Caco-2 (cell line): ENCODE results near the gene ADGRB2. TPM values are rescaled to one million over a fixed set of nuclear protein-coding genes. Genes with fewer than 3 reads are reported as not detected.

ENCODE experiments used
- BruUV-seq: library from RNA; stranded (reverse); fragments of 400-500 nt; replicated peaks from 2 replicates; lab custom pipeline; 2021; lab: Mats Ljungman, UMichigan
- CTCF ChIA-PET: fragments of 300-600 bp; sonication (Branson Sonifier 250); formaldehyde crosslinking; loops from one replicate; lab custom pipeline; 2022; ENCODE audit warnings: antibody characterized with exemption; lab: Charles Lee
- POLR2A ChIA-PET: fragments of 300-600 bp; sonication (Branson Sonifier 250); formaldehyde crosslinking; loops from one replicate; lab custom pipeline; 2022; ENCODE audit warnings: antibody characterized with exemption; lab: Charles Lee
- DNase-seq, 2 experiments: peaks; one replicate each; pipeline versions ENCODE4 v3.0.0 to v3.0.0-alpha.2; 2020 to 2022
- H3K27me3 ChIP-seq: replicated peaks from 2 replicates; pipeline ENCODE4 v1.6.0; 2011; ENCODE audit warnings: low read length; ENCODE audit not compliant: control insufficient read depth, insufficient read depth
- H3K36me3 ChIP-seq: 2 replicates; pipeline ENCODE4 v1.5.1; 2011; ENCODE audit warnings: low read length; ENCODE audit not compliant: control insufficient read depth, insufficient read depth
- H3K4me1 ChIP-seq: fragments of 250-450 bp; sonication (Bioruptor Pico); 2 replicates; pipeline ENCODE4 v1.5.1; 2020; ENCODE audit warnings: mild to moderate bottlenecking
- H3K4me3 ChIP-seq: 2 replicates; pipeline ENCODE4 v1.5.1; 2011; ENCODE audit warnings: low read depth, mild to moderate bottlenecking, control low read depth, low read length
- H3K9me3 ChIP-seq: fragments of 250-450 bp; sonication (Bioruptor Pico); 2 replicates; pipeline ENCODE4 v1.5.1; 2020; ENCODE audit warnings: mild to moderate bottlenecking, moderate library complexity
- H3K27ac Mint-ChIP-seq: one replicate; pipeline ENCODE4 v1.8.0; 2022; ENCODE audit warnings: mixed read lengths; ENCODE audit not compliant: unreplicated experiment
- H3K27me3 Mint-ChIP-seq: one replicate; pipeline ENCODE4 v1.8.0; 2022; ENCODE audit warnings: mixed read lengths; ENCODE audit not compliant: insufficient read depth, unreplicated experiment
- H3K36me3 Mint-ChIP-seq: one replicate; pipeline ENCODE4 v1.8.0; 2022; ENCODE audit warnings: mild to moderate bottlenecking, mixed read lengths; ENCODE audit not compliant: insufficient read depth, unreplicated experiment
- H3K4me1 Mint-ChIP-seq: one replicate; pipeline ENCODE4 v1.8.0; 2022; ENCODE audit warnings: low read depth, mixed read lengths; ENCODE audit not compliant: unreplicated experiment
- H3K4me3 Mint-ChIP-seq: one replicate; pipeline ENCODE4 v1.8.0; 2022; ENCODE audit warnings: mild to moderate bottlenecking, moderate library complexity, mixed read lengths; ENCODE audit not compliant: unreplicated experiment
- H3K9me3 Mint-ChIP-seq: one replicate; pipeline ENCODE4 v1.8.0; 2022; ENCODE audit warnings: mixed read lengths; ENCODE audit not compliant: unreplicated experiment
- intact Hi-C: fragments of 100-400 bp; cut with micrococcal nuclease; formaldehyde crosslinking; loops from one replicate; pipeline ENCODE4 v1.10.0; 2022; ENCODE audit not compliant: unreplicated experiment
- total RNA-seq: library from RNA; stranded (reverse); gene quantifications from 2 replicates; pipeline ENCODE4 v1.2.3, GENCODE V29; 2022
- TF ChIP-seq, protein P1 (sequence below), 2 experiments: fragments of 200-600 bp in 1 of 2; IDR thresholded peaks; 1 replicate in 1 of 2; 2 replicates in 1 of 2; pipeline versions ENCODE4 v1.5.1 to v1.8.0; 2011 to 2022; ENCODE audit warnings: antibody characterized with exemption in 1 of 2, control low read depth in 1 of 2, inconsistent platforms in 1 of 2, low read depth in 1 of 2, low read length in 1 of 2, mild to moderate bottlenecking in 1 of 2, moderate library complexity in 1 of 2; ENCODE audit not compliant: insufficient read depth in 1 of 2, severe bottlenecking in 1 of 2, unreplicated experiment in 1 of 2

ADGRB2 gene
- total RNA-seq, 1 experiment from 2014 or later: 2.2 TPM

DNA sequence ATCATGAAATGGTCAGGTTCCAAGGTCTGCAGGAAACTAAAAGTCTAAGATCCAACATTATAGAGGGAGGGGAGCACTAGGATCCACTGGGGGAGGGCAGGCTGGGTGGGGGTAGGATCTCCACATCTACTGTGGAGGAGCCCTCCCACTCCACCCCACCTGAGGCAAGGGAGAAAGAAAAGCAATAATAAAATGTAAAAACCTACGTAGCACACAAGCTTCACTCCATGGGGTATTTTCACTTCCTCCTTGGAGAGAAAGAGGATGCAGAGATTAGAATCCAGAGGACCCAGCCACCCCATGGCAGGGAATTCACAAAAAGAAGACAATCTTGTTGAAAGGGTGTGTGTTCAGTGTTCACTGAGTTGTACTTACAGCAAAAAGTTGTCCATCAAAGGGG lies 37.3 kb upstream of the ADGRB2 start:
- BruUV-seq: no TSS peak
- Mint-ChIP-seq H3K27ac (no peak overlapping the region), H3K9me3 (no peaks in the 10 kb centered on the region), H3K4me3 (no peak overlapping the region), H3K4me1 (peaks cover 6% of the 10 kb centered on the region), H3K27me3 (no peaks in the 10 kb centered on the region), H3K36me3 (no peaks in the 10 kb centered on the region)
- ChIA-PET CTCF (interaction anchor here (1.2 kb wide), 1 partner anchor 12 kb away, joined by 4 read pairs; no protein-coding TSS in a partner anchor), POLR2A (no interaction called here)
- DNase-seq: no peak
- Histone ChIP-seq H3K4me3 (no peak overlapping the region), H3K4me1 (no peaks in the 10 kb centered on the region), H3K27me3 (no peaks in the 10 kb centered on the region), H3K9me3 (no peaks in the 10 kb centered on the region), H3K36me3 (no peaks in the 10 kb centered on the region)
- intact Hi-C loops: no loop called here
- TF ChIP-seq, protein P1, sequence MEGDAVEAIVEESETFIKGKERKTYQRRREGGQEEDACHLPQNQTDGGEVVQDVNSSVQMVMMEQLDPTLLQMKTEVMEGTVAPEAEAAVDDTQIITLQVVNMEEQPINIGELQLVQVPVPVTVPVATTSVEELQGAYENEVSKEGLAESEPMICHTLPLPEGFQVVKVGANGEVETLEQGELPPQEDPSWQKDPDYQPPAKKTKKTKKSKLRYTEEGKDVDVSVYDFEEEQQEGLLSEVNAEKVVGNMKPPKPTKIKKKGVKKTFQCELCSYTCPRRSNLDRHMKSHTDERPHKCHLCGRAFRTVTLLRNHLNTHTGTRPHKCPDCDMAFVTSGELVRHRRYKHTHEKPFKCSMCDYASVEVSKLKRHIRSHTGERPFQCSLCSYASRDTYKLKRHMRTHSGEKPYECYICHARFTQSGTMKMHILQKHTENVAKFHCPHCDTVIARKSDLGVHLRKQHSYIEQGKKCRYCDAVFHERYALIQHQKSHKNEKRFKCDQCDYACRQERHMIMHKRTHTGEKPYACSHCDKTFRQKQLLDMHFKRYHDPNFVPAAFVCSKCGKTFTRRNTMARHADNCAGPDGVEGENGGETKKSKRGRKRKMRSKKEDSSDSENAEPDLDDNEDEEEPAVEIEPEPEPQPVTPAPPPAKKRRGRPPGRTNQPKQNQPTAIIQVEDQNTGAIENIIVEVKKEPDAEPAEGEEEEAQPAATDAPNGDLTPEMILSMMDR (IDR thresholded peaks at IDR 0.05; ENCODE audit: insufficient read depth in 1 of 2, low read depth in 1 of 2, low read length in 1 of 2, severe bottlenecking in 1 of 2, unreplicated experiment in 1 of 2): no peak

DNA sequence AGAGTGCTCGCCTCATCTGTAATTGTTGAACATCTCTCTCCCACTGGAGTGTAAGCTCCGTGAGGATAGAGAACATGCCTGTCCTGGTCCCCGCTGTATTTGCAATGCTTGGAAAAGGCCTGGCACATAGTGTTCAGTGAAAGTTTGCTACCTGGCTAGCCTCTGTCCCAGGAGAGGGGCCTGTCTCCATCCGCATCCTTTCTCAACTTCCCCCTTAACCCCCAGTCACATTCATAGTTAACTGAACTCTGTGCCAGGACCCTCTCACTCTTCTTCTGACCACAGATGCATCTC lies 36.5 kb upstream of the ADGRB2 start:
- Mint-ChIP-seq H3K27me3 (no peaks in the 10 kb centered on the region), H3K4me3 (no peak overlapping the region), H3K4me1 (peaks cover 6% of the 10 kb centered on the region), H3K36me3 (no peaks in the 10 kb centered on the region), H3K9me3 (no peaks in the 10 kb centered on the region), H3K27ac (no peak overlapping the region)
- TF ChIP-seq, protein P1 (IDR thresholded peaks at IDR 0.05; ENCODE audit: insufficient read depth in 1 of 2, low read depth in 1 of 2, low read length in 1 of 2, severe bottlenecking in 1 of 2, unreplicated experiment in 1 of 2): no peak
- DNase-seq: no peak
- intact Hi-C loops: no loop called here
- POLR2A ChIA-PET: no interaction called here
- no TSS peak for BruUV-seq
- H3K4me3 ChIP-seq: no peak overlapping the region
- no peaks in the 10 kb centered on the region for H3K27me3 ChIP-seq
- no peaks in the 10 kb centered on the region for H3K4me1 ChIP-seq
- H3K36me3 ChIP-seq: no peaks in the 10 kb centered on the region
- CTCF ChIA-PET: interaction anchor here (1.2 kb wide), 1 partner anchor 11 kb away, joined by 4 read pairs; no protein-coding TSS in a partner anchor
- no peaks in the 10 kb centered on the region for H3K9me3 ChIP-seq

DNA sequence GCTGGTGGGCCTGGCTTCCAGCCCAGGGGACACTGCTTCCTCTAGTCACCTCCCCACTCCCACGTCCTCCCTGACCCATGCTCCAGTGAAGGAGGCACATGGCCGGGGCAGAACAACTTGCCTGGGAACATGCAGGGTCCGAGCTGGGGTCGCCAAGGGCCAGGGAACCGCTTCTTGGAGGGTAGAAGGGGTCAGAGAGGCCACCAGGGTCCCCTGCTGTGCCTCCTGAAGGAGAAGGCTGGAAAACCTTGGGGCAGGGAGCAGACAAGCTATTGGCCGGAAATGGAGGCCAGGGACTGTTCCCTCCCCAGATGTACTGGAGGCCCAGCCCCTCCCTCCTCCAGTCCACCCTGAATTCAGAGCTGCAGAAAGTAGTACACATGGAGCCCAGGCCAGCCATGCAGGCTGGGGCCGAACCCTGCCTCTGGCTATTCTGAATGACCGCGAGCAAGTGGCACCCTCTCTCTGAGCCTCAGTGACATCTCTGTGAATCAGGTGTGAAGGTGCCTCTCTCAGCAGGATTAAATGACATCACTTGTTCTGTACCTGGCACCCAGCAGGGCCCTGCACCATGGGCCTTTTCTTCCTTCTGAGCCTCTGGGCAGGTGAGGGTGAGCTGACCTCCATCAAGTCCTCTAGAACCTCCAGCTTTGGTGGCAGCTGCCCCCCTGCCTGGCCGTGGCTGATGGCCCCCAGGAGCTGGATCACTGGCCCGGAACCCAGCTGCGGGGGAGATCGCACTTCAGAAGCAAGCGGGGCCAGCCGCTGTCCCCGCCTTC lies 35.9 kb upstream of the ADGRB2 start:
- H3K27me3 Mint-ChIP-seq: no peaks in the 10 kb centered on the region
- H3K9me3 Mint-ChIP-seq: no peaks in the 10 kb centered on the region
- TF ChIP-seq, protein P1 (IDR thresholded peaks at IDR 0.05; ENCODE audit: insufficient read depth in 1 of 2, low read depth in 1 of 2, low read length in 1 of 2, severe bottlenecking in 1 of 2, unreplicated experiment in 1 of 2): no peak
- BruUV-seq: no TSS peak
- no peaks in the 10 kb centered on the region for H3K27me3 ChIP-seq
- no peak overlapping the region for H3K27ac Mint-ChIP-seq
- no peak overlapping the region for H3K4me3 Mint-ChIP-seq
- no peaks in the 10 kb centered on the region for H3K36me3 ChIP-seq
- H3K4me3 ChIP-seq: no peak overlapping the region
- ChIA-PET CTCF (interaction anchor here (1.2 to 3.0 kb wide), 2 partner anchors 11 kb away, joined by 4 to 18 read pairs; no protein-coding TSS in a partner anchor), POLR2A (no interaction called here)
- peaks cover 6% of the 10 kb centered on the region for H3K4me1 Mint-ChIP-seq
- no peak for DNase-seq
- no peaks in the 10 kb centered on the region for H3K9me3 ChIP-seq
- intact Hi-C loops: no loop called here
- H3K36me3 Mint-ChIP-seq: no peaks in the 10 kb centered on the region
- no peaks in the 10 kb centered on the region for H3K4me1 ChIP-seq
